SK-N-SH treated with all-trans-retinoic acid at 6 μM for 48 hours (cell line): ENCODE measurements around the gene REPS1.

ENCODE experiments used
- ARNTL ChIP-seq: fragments of 450-650 bp; formaldehyde crosslinking; IDR thresholded peaks from 2 replicates; pipeline ENCODE4 v1.5.0; 2020; ENCODE audit warnings: low read depth, mild to moderate bottlenecking, moderate library complexity, borderline replicate concordance
- BACH2 ChIP-seq: fragments of 250-450 bp; sonication (Bioruptor Pico); IDR thresholded peaks from 2 replicates; pipeline ENCODE4 v1.9.0; 2021; ENCODE audit warnings: mild to moderate bottlenecking, borderline replicate concordance
- CREB5 ChIP-seq: fragments of 250-450 bp; sonication (Bioruptor Pico); IDR thresholded peaks from 2 replicates; pipeline ENCODE4 v1.5.1; 2020; ENCODE audit warnings: low read depth, mild to moderate bottlenecking, moderate library complexity
- ESRRG ChIP-seq: fragments of 250-450 bp; sonication (Bioruptor Pico); IDR thresholded peaks from 2 replicates; pipeline ENCODE4 v1.6.1; 2021; ENCODE audit warnings: mild to moderate bottlenecking
- POU6F1 ChIP-seq: fragments of 250-450 bp; sonication (Bioruptor Pico); IDR thresholded peaks from 2 replicates; pipeline ENCODE4 v1.8.0; 2021; ENCODE audit warnings: low read depth, mild to moderate bottlenecking, moderate library complexity, borderline replicate concordance
- PPARA ChIP-seq: fragments of 250-450 bp; sonication (Bioruptor Pico); IDR thresholded peaks from 2 replicates; pipeline ENCODE4 v1.5.0; 2020; ENCODE audit warnings: mild to moderate bottlenecking, borderline replicate concordance
- SNAI2 ChIP-seq: fragments of 250-450 bp; sonication (Bioruptor Pico); IDR thresholded peaks from 2 replicates; pipeline ENCODE4 v1.5.0; 2020; ENCODE audit warnings: mild to moderate bottlenecking, moderate library complexity
- ZNF8 ChIP-seq: fragments of 450-650 bp; formaldehyde crosslinking; IDR thresholded peaks from 2 replicates; pipeline ENCODE4 v1.5.0; 2020; ENCODE audit warnings: mild to moderate bottlenecking, moderate library complexity
- TF ChIP-seq, protein P1 (sequence below): fragments of 250-450 bp; sonication (Bioruptor Pico); IDR thresholded peaks from 2 replicates; pipeline ENCODE4 v1.8.0; 2020; ENCODE audit warnings: mild to moderate bottlenecking, moderate library complexity, borderline replicate concordance
- TF ChIP-seq, protein P2 (sequence below): fragments of 250-450 bp; sonication (Bioruptor Pico); IDR thresholded peaks from 2 replicates; pipeline ENCODE4 v1.5.0; 2020; ENCODE audit warnings: mild to moderate bottlenecking, moderate library complexity

DNA sequence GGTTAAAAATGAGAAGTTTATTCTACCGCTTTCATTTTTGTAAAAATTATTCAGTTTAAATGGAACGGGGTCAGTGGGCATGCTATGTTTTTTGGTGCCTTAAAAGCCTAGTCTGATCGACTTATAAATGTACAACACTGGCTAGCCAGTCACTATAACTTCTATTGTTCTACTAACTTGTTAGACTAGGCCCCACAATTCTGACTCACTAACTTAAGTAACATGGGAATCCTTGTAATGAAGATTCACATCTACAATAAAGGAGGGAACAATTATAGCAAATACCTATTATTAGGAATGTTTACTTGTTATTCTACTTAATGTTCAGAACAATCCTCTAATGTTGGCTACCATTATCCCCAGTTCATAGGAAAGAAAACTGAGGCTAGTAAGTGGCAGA lies 28.5 kb downstream of the REPS1 start:
- no peak for TF ChIP-seq ARNTL (CRISPR knock-in tag)
- TF ChIP-seq PPARA: no peak
- no peak for TF ChIP-seq CREB5 (CRISPR knock-in tag)
- no peak for TF ChIP-seq ZNF8 (CRISPR knock-in tag)
- TF ChIP-seq, protein P1, sequence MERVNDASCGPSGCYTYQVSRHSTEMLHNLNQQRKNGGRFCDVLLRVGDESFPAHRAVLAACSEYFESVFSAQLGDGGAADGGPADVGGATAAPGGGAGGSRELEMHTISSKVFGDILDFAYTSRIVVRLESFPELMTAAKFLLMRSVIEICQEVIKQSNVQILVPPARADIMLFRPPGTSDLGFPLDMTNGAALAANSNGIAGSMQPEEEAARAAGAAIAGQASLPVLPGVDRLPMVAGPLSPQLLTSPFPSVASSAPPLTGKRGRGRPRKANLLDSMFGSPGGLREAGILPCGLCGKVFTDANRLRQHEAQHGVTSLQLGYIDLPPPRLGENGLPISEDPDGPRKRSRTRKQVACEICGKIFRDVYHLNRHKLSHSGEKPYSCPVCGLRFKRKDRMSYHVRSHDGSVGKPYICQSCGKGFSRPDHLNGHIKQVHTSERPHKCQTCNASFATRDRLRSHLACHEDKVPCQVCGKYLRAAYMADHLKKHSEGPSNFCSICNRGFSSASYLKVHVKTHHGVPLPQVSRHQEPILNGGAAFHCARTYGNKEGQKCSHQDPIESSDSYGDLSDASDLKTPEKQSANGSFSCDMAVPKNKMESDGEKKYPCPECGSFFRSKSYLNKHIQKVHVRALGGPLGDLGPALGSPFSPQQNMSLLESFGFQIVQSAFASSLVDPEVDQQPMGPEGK (CRISPR knock-in tag): no peak
- TF ChIP-seq SNAI2: no peak
- TF ChIP-seq BACH2: no peak
- no peak for TF ChIP-seq POU6F1 (CRISPR knock-in tag)
- TF ChIP-seq ESRRG (CRISPR knock-in tag): no peak
- TF ChIP-seq, protein P2, sequence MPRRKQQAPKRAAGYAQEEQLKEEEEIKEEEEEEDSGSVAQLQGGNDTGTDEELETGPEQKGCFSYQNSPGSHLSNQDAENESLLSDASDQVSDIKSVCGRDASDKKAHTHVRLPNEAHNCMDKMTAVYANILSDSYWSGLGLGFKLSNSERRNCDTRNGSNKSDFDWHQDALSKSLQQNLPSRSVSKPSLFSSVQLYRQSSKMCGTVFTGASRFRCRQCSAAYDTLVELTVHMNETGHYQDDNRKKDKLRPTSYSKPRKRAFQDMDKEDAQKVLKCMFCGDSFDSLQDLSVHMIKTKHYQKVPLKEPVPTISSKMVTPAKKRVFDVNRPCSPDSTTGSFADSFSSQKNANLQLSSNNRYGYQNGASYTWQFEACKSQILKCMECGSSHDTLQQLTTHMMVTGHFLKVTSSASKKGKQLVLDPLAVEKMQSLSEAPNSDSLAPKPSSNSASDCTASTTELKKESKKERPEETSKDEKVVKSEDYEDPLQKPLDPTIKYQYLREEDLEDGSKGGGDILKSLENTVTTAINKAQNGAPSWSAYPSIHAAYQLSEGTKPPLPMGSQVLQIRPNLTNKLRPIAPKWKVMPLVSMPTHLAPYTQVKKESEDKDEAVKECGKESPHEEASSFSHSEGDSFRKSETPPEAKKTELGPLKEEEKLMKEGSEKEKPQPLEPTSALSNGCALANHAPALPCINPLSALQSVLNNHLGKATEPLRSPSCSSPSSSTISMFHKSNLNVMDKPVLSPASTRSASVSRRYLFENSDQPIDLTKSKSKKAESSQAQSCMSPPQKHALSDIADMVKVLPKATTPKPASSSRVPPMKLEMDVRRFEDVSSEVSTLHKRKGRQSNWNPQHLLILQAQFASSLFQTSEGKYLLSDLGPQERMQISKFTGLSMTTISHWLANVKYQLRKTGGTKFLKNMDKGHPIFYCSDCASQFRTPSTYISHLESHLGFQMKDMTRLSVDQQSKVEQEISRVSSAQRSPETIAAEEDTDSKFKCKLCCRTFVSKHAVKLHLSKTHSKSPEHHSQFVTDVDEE (CRISPR knock-in tag): no peak
